ENCODE data around the gene ARHGDIA.
"Not testable (repeated sequence)": the region's sequence is repeated elsewhere in the genome, so short reads cannot be mapped to it uniquely, and the experiment has no call there.

DNA sequence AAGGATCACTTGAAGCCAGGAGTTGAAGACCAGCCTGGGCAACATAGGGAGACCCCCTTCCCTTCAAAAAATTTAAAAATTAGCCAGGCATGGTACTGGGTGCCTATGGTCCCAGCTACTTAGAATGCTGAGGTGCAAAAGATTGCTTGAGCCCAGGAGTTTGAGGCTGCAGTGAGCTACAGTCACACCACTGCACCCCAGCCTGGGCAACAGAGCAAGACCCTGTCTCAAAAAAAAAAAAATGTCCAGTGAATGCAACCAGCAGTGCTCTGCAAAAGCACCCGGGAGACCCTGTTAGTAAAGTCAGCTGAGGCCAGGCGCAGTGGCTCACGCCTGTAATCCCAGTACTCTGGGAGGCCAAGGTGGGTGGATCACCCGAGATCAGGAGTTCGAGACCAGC, 31.1 kb downstream of the ARHGDIA start:
- TF ChIP-seq POLR2A (IDR thresholded peaks at IDR 0.05): not testable (repeated sequence)
- TF ChIP-seq, protein P1, sequence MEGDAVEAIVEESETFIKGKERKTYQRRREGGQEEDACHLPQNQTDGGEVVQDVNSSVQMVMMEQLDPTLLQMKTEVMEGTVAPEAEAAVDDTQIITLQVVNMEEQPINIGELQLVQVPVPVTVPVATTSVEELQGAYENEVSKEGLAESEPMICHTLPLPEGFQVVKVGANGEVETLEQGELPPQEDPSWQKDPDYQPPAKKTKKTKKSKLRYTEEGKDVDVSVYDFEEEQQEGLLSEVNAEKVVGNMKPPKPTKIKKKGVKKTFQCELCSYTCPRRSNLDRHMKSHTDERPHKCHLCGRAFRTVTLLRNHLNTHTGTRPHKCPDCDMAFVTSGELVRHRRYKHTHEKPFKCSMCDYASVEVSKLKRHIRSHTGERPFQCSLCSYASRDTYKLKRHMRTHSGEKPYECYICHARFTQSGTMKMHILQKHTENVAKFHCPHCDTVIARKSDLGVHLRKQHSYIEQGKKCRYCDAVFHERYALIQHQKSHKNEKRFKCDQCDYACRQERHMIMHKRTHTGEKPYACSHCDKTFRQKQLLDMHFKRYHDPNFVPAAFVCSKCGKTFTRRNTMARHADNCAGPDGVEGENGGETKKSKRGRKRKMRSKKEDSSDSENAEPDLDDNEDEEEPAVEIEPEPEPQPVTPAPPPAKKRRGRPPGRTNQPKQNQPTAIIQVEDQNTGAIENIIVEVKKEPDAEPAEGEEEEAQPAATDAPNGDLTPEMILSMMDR (IDR thresholded peaks at IDR 0.05): not testable (repeated sequence)
